Activated CD4-positive, alpha-beta T cell treated with anti-CD3 and anti-CD28 coated beads for 1 hour (primary cell): ENCODE results near the gene OR8H3.
"Not testable (repeated sequence)": the region's sequence is repeated elsewhere in the genome, so short reads cannot be mapped to it uniquely, and the experiment has no call there.

ENCODE experiments used
- DNase-seq: peaks from one replicate; pipeline ENCODE4 v3.0.0-alpha.2; 2020

OR8H3 gene

GRCh38 chr11:56122073-56122472 is at the start of gene OR8H3:
Gene OR8H3 (plus strand): TSS chr11:56122373. CDS start chr11:56122373, 0 bp downstream.
- DNase-seq, result no peak

- DNase-seq, result no peak
These were observed 32.5 kb upstream of the OR8H3 start for GRCh38 chr11:56089697-56090096.

GRCh38 chr11:56093008-56093407 is 29.2 kb upstream of the OR8H3 start, which contains the start of gene OR8I2:
Gene OR8I2 (plus strand): TSS chr11:56093308. CDS start chr11:56093308, 0 bp downstream.
- DNase-seq, result no peak

GRCh38 chr11:56103210-56103737 is 18.9 kb upstream of the OR8H3 start, which contains the start of gene OR8H2:
Gene OR8H2 (plus strand): TSS chr11:56103687. CDS start chr11:56105043, 1,356 bp downstream.
- no peak for DNase-seq

- DNase-seq, result no peak
These were observed 18.0 kb downstream of the OR8H3 start, which contains the start of gene OR8J3 for GRCh38 chr11:56140151-56140661. Gene OR8J3 (minus strand): TSS chr11:56140201. CDS start chr11:56137718, 2,483 bp downstream.

GRCh38 chr11:56143681-56144080 is 21.5 kb downstream of the OR8H3 start:
- DNase-seq, result not testable (repeated sequence)

- no peak for DNase-seq
These were observed 29.2 kb downstream of the OR8H3 start for GRCh38 chr11:56151376-56151775.

GRCh38 chr11:56152333-56152732 is 30.2 kb downstream of the OR8H3 start:
- no peak for DNase-seq

- no peak for DNase-seq
These were observed 38.0 kb downstream of the OR8H3 start, which contains the start of gene OR8K5 for GRCh38 chr11:56160217-56160616. Gene OR8K5 (minus strand): TSS chr11:56160317. CDS start chr11:56160317, 0 bp downstream.

- DNase-seq, result no peak
These were observed 41.6 kb downstream of the OR8H3 start for GRCh38 chr11:56163804-56164203.

GRCh38 chr11:56172256-56172830 is 50.2 kb downstream of the OR8H3 start:
- no peak for DNase-seq
